Diencephalon (tissue), 1 donor: Measurements from ENCODE around the gene MFSD2B. TPM values are rescaled to one million over a fixed set of nuclear protein-coding genes. Genes with fewer than 3 reads are reported as not detected.

Source experiments
- small RNA-seq: library from RNA; depleted of rRNA; stranded (forward); fragments of <200 nt; gene quantifications from one replicate; pipeline ENCODE3, GENCODE V24; 2014
- total RNA-seq: library from RNA; depleted of rRNA; stranded (reverse); fragments of >200 nt; gene quantifications from one replicate; pipeline ENCODE4 v1.2.3, GENCODE V29; 2014

MFSD2B gene, protein sequence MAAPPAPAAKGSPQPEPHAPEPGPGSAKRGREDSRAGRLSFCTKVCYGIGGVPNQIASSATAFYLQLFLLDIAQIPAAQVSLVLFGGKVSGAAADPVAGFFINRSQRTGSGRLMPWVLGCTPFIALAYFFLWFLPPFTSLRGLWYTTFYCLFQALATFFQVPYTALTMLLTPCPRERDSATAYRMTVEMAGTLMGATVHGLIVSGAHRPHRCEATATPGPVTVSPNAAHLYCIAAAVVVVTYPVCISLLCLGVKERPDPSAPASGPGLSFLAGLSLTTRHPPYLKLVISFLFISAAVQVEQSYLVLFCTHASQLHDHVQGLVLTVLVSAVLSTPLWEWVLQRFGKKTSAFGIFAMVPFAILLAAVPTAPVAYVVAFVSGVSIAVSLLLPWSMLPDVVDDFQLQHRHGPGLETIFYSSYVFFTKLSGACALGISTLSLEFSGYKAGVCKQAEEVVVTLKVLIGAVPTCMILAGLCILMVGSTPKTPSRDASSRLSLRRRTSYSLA
- 0.92 TPM for total RNA-seq

DNA sequence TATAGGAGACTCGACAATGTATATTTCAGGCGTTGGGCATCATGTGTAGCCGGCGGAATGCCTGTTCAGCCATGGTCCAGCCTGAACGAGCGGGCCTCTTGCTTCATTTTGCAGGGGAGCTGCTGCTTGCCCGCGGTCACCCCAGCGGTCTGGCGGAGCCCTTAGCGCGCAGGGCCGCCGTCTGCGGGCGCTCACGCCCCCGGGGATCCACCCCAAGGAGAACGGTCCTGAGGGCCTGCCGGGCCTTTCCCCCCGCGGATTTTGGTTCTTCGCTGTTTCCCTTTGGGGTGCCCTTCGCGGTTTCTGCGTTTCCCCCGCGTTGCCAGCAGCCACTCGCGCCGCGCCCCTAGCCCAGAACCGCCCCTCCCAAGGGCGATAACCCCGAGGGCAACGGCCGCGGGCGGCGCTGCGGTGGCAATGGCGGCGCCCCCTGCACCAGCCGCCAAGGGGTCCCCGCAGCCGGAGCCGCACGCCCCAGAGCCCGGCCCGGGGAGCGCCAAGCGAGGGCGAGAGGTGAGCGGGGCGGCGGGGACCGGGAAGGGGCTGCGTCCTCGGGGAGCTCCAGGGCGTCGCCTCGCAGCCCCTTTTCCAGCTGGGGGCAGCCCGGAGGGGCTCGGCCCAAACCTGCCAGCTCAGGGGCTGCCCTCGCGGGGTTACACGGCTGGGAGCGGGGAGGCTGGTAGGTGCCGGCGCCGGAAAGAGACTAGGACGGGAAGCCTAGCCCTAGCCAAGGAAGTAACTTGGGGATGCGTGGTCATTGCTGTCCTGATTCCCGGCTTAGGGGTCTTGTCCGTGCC is at the start of gene MFSD2B:
MFSD2B (plus strand) TSS at position 406 of the 797 bp plus-strand sequence; CDS start at position 418, 12 bp downstream.

DNA sequence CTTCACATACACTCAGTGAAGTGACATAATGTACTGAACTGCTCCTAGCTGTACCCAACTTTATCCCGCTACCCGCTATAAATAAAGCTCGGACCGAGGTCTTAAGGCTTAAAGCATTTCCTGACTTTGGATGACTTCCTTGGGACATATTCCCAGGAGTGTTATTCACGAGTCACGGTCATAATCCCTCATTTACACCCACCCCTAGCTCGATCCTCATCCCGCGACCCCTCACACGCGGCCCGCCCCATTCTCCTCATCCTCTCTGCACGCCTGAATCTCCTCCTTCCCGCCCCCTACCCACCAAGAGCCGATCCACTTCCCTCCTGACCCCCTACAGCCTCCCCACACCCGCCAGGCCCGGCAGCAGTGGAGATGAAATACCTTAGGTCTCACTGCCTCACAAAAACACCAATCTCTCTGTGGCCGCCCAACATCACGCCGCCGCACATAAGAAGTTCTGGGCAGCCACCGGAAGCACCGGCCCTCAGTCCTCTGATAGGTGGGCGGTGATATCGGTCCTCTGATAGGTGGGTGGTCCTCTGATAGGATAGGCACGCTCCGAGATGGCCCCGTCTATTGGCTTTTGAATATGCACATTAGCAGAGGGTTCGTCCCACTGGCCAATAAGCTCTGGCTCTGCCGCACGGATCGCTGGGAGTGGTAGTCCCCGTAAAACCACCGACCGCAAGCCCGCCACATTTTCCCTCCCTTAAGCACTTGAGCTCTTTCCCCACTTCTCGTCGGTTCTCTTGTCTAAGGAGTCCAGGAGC is 37.2 kb downstream of the MFSD2B start, which contains the start of gene WDCP:
WDCP (minus strand) TSS at position 462 of the 773 bp plus-strand sequence. CDS start 7,897 bp downstream, outside the sequence.

DNA sequence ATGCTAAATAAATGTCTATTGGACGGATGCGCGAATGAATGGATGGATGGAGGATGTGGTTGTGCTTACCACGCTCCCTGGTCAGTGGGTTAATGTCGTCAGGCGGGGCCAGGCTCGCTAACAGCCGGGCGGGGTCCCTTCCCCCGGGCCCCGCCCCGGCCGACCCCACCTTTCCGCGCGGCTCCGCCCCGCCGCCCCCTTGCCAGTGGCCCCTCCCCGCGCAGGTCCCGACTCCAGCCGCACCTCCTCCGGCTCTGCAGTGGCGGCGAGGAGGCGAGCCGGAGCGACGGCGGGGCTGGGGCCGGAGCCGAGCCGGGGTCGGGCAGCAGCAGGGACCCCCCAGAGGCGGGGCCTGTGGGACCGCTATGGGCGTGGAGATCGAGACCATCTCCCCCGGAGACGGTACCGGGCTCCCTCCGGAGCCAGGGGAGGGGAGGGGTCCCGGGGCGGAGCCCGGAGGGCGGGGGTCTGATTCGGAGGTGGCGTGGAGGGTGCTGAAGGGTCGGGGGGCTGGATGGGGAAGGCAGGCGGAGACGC is 39.7 kb downstream of the MFSD2B start, which contains the start of gene FKBP1B:
FKBP1B (plus strand) TSS at position 257 of the 537 bp plus-strand sequence; CDS start at position 366, 109 bp downstream.

Small RNA genes within 50 kb of the gene (small RNA-seq; reads per million reads assigned to genes)
- gene RN7SL610P (not detected), gene RNU6-370P (not detected)

Other genes starting within 250 kb of the MFSD2B start
- gene ATAD2B, start 83.0 kb upstream of the MFSD2B start, total RNA-seq, result 50.7 TPM
- 46.1 TPM for gene UBXN2A, start 69.6 kb upstream of the MFSD2B start, total RNA-seq
- 19.1 TPM for gene WDCP, start 37.3 kb downstream of the MFSD2B start, total RNA-seq
- gene FKBP1B, start 39.7 kb downstream of the MFSD2B start, total RNA-seq, result 98.5 TPM
- gene SF3B6, start 66.2 kb downstream of the MFSD2B start, total RNA-seq, result 83.3 TPM
- gene TP53I3, start 74.7 kb downstream of the MFSD2B start, total RNA-seq, result 30.0 TPM
- 0.92 TPM for gene PFN4, start 113.2 kb downstream of the MFSD2B start, total RNA-seq
- gene FAM228B, start 113.4 kb downstream of the MFSD2B start, total RNA-seq, result 79.1 TPM
- gene FAM228A, start 165.0 kb downstream of the MFSD2B start, total RNA-seq, result 1.2 TPM